ENCODE measurements around the gene ABTB2.

GRCh38 chr11:34311126-34311525, 46.7 kb downstream of the ABTB2 start:
- no peak for TF ChIP-seq CTCF (IDR thresholded peaks at IDR 0.05)
- no peak for TF ChIP-seq POLR2A (IDR thresholded peaks at IDR 0.05)

All from upper lobe of left lung (tissue), 4 donors.